ENCODE measurements around the gene NPC1L1. TPM values are rescaled to one million over a fixed set of nuclear protein-coding genes. Genes with fewer than 3 reads are reported as not detected.

Gene NPC1L1
- total and polyA plus RNA-seq, 2 donors (not counting 1 experiment from before 2014, with no cell fraction given): 0.07 TPM; not detected in 1

- ATAC-seq (ENCODE audit: low read depth) (no peak), DNase-seq (no peak)
- H3K4me2 ChIP-seq (replicated peaks; ENCODE audit: low read depth, low read length, poor library complexity, severe bottlenecking): no peak overlapping the region
- H3K36me3 ChIP-seq (replicated peaks in 1 of 2; ENCODE audit: control extremely low read depth in 1 of 2, control insufficient read depth in 1 of 2, extremely low read depth in 1 of 2, insufficient read depth in 2 of 2, low read length in 1 of 2): peaks cover 3 to 58% of the 10 kb centered on the region in 2 experiments
- H3K27me3 ChIP-seq (replicated peaks in 1 of 4; ENCODE audit: control extremely low read depth in 1 of 4, control insufficient read depth in 3 of 4, insufficient read depth in 4 of 4, low read length in 3 of 4): no peaks in the 10 kb centered on the region
- 96% methylated on average over 3 of the region's 3 CpGs for WGBS (ENCODE audit: insufficient coverage)
- H3K4me3 ChIP-seq (ENCODE audit: control extremely low read depth in 1 of 5, extremely low read depth in 1 of 5, insufficient read depth in 1 of 5, low read depth in 2 of 5, low read length in 4 of 5): no peak overlapping the region
- Mint-ChIP-seq H3K27ac (no peak overlapping the region), H3K27me3 (no peaks in the 10 kb centered on the region), H3K4me1 (peaks cover 22% of the 10 kb centered on the region), H3K9me3 (ENCODE audit: insufficient read depth) (no peaks in the 10 kb centered on the region), H3K4me3 (no peak overlapping the region)
- H3K9ac ChIP-seq (ENCODE audit: low read length): no peak overlapping the region
- peaks cover 97% of the 10 kb centered on the region for H3K79me2 ChIP-seq (ENCODE audit: control insufficient read depth, insufficient read depth, low read length)
- no peaks in the 10 kb centered on the region for H3K9me3 ChIP-seq (ENCODE audit: control extremely low read depth in 1 of 3, control insufficient read depth in 2 of 3, insufficient read depth in 1 of 3, low read length in 2 of 3)
- ChIA-PET POLR2A (no interaction called here), CTCF (interaction anchor here (1.0 kb wide), 1 partner anchor 453 kb away, joined by 3 read pairs; no protein-coding TSS in a partner anchor)
- no peak overlapping the region for H3K27ac ChIP-seq (ENCODE audit: low read length in 2 of 2)
- no peak overlapping the region for H2AFZ ChIP-seq (ENCODE audit: insufficient read depth, low read depth, low read length, poor library complexity, severe bottlenecking)
- H4K20me1 ChIP-seq (ENCODE audit: control insufficient read depth, insufficient read depth, low read length, poor library complexity, severe bottlenecking): peaks cover 92% of the 10 kb centered on the region
- no peak for TF ChIP-seq CTCF (IDR thresholded peaks at IDR 0.05)
- no peak for TF ChIP-seq EZH2 (IDR thresholded peaks at IDR 0.05; ENCODE audit: borderline replicate concordance, insufficient read depth, low read depth, low read length, poor library complexity, severe bottlenecking)
- peaks cover 0 to 4% of the 10 kb centered on the region in 2 donors for H3K4me1 ChIP-seq (ENCODE audit: control insufficient read depth in 2 of 2, insufficient read depth in 2 of 2, low read length in 2 of 2)
- intact Hi-C loops (cut with micrococcal nuclease): no loop called here
These were observed 68.3 kb downstream of the NPC1L1 start for GRCh38 chr7:44472843-44473242.

- no peaks in the 10 kb centered on the region for H3K27me3 ChIP-seq (replicated peaks in 1 of 4; ENCODE audit: control extremely low read depth in 1 of 4, control insufficient read depth in 3 of 4, insufficient read depth in 4 of 4, low read length in 3 of 4)
- peaks cover 92% of the 10 kb centered on the region for H4K20me1 ChIP-seq (ENCODE audit: control insufficient read depth, insufficient read depth, low read length, poor library complexity, severe bottlenecking)
- Mint-ChIP-seq H3K4me1 (peaks cover 18% of the 10 kb centered on the region), H3K9me3 (ENCODE audit: insufficient read depth) (no peaks in the 10 kb centered on the region), H3K4me3 (no peak overlapping the region), H3K27me3 (no peaks in the 10 kb centered on the region), H3K27ac (no peak overlapping the region)
- no peak overlapping the region for H3K9ac ChIP-seq (ENCODE audit: low read length)
- peaks cover 0 to under 1% of the 10 kb centered on the region in 2 donors for H3K4me1 ChIP-seq (ENCODE audit: control insufficient read depth in 2 of 2, insufficient read depth in 2 of 2, low read length in 2 of 2)
- peaks cover 97% of the 10 kb centered on the region for H3K79me2 ChIP-seq (ENCODE audit: control insufficient read depth, insufficient read depth, low read length)
- ChIA-PET CTCF (no interaction called here), POLR2A (no interaction called here)
- H3K4me2 ChIP-seq (replicated peaks; ENCODE audit: low read depth, low read length, poor library complexity, severe bottlenecking): no peak overlapping the region
- ATAC-seq (ENCODE audit: low read depth) (no peak), DNase-seq (no peak)
- TF ChIP-seq EZH2 (IDR thresholded peaks at IDR 0.05; ENCODE audit: borderline replicate concordance, insufficient read depth, low read depth, low read length, poor library complexity, severe bottlenecking): no peak
- intact Hi-C loops (cut with micrococcal nuclease): no loop called here
- peaks cover 0 to 65% of the 10 kb centered on the region in 2 experiments for H3K36me3 ChIP-seq (replicated peaks in 1 of 2; ENCODE audit: control extremely low read depth in 1 of 2, control insufficient read depth in 1 of 2, extremely low read depth in 1 of 2, insufficient read depth in 2 of 2, low read length in 1 of 2)
- H2AFZ ChIP-seq (ENCODE audit: insufficient read depth, low read depth, low read length, poor library complexity, severe bottlenecking): no peak overlapping the region
- no peaks in the 10 kb centered on the region for H3K9me3 ChIP-seq (ENCODE audit: control extremely low read depth in 1 of 3, control insufficient read depth in 2 of 3, insufficient read depth in 1 of 3, low read length in 2 of 3)
- no peak overlapping the region for H3K4me3 ChIP-seq (ENCODE audit: control extremely low read depth in 1 of 5, extremely low read depth in 1 of 5, insufficient read depth in 1 of 5, low read depth in 2 of 5, low read length in 4 of 5)
- WGBS (ENCODE audit: insufficient coverage): 100% methylated on average over 2 of the region's 3 CpGs
- H3K27ac ChIP-seq (ENCODE audit: low read length in 2 of 2): no peak overlapping the region
These were observed 69.3 kb downstream of the NPC1L1 start for GRCh38 chr7:44471850-44472249.

Data from B cell (primary cell).